SK-N-SH (cell line): ENCODE results near the gene HAO2. TPM values are rescaled to one million over a fixed set of nuclear protein-coding genes. Genes with fewer than 3 reads are reported as not detected.

ENCODE experiments used
- CTCF ChIA-PET: fragments of 300-600, 350-600 bp; formaldehyde crosslinking; extraction: SDS; loops from one replicate; lab custom pipeline; 2021; lab: Yijun Ruan, JAX
- POLR2A ChIA-PET: fragments of 350-600 bp; sonication (Branson Sonifier 250); formaldehyde crosslinking; extraction: SDS; loops from one replicate; lab custom pipeline; 2020; ENCODE audit warnings: antibody characterized with exemption, inconsistent platforms; lab: Yijun Ruan, JAX
- DNase-seq: peaks from one replicate; pipeline ENCODE4 v3.0.0; 2012
- H2AFZ ChIP-seq: fragments of 200-600 bp; sonication (generic); 2 replicates; pipeline ENCODE4 v1.8.1; 2016; ENCODE audit warnings: antibody characterized with exemption, mild to moderate bottlenecking, low read depth
- H3F3A ChIP-seq: fragments of 200-600 bp; sonication (generic); replicated peaks from 2 replicates; pipeline ENCODE3; 2016; ENCODE audit warnings: antibody characterized with exemption, mild to moderate bottlenecking; ENCODE audit not compliant: insufficient read depth
- H3K27ac ChIP-seq, 2 experiments: fragments of 200-500 bp in 1 of 2; fragments of 200-600 bp in 1 of 2; sonication (Bioruptor generic) in 1 of 2; sonication (generic), shearing (Covaris generic) in 1 of 2; 2 replicates each; pipeline versions ENCODE4 v1.5.1 to v1.6.1; 2014 to 2016; ENCODE audit warnings: low read depth in 2 of 2, inconsistent platforms in 1 of 2, low read length in 1 of 2, mild to moderate bottlenecking in 1 of 2, mixed read lengths in 1 of 2
- H3K27me3 ChIP-seq: fragments of 200-600 bp; sonication (generic), shearing (Covaris generic); 2 replicates; pipeline ENCODE4 v1.6.1; 2016; ENCODE audit warnings: mixed run types; ENCODE audit not compliant: insufficient read depth
- H3K36me3 ChIP-seq, 2 experiments: fragments of 200-500 bp in 1 of 2; fragments of 200-600 bp in 1 of 2; sonication (Bioruptor generic) in 1 of 2; sonication (generic) in 1 of 2; replicated peaks in 1 of 2; 2 replicates each; pipeline versions ENCODE3 to v1.5.1; 2014 to 2016; ENCODE audit warnings: low read length in 1 of 2, mild to moderate bottlenecking in 1 of 2; ENCODE audit not compliant: insufficient read depth in 2 of 2, control insufficient read depth in 1 of 2
- H3K4me1 ChIP-seq, 2 experiments: fragments of 200-500 bp in 1 of 2; fragments of 200-600 bp in 1 of 2; sonication (Bioruptor generic) in 1 of 2; sonication (generic), shearing (Covaris generic) in 1 of 2; 2 replicates each; pipeline versions ENCODE4 v1.5.1 to v1.6.1; 2014 to 2016; ENCODE audit warnings: low read depth in 1 of 2, low read length in 1 of 2, mixed run types in 1 of 2; ENCODE audit not compliant: insufficient read depth in 2 of 2, control insufficient read depth in 1 of 2
- H3K4me2 ChIP-seq: fragments of 200-600 bp; sonication (generic), shearing (Covaris generic); 2 replicates; pipeline ENCODE4 v1.6.1; 2017; ENCODE audit warnings: mixed run types
- H3K4me3 ChIP-seq, 2 experiments: fragments of 200-500 bp in 1 of 2; fragments of 200-600 bp in 1 of 2; sonication (Bioruptor generic) in 1 of 2; sonication (generic), shearing (Covaris generic) in 1 of 2; 2 replicates each; pipeline versions ENCODE4 v1.5.1 to v1.8.1; 2014 to 2016; ENCODE audit warnings: low read depth in 2 of 2, inconsistent platforms in 1 of 2, low read length in 1 of 2, mild to moderate bottlenecking in 1 of 2, mixed read lengths in 1 of 2, moderate library complexity in 1 of 2
- H3K79me2 ChIP-seq: fragments of 200-600 bp; sonication (generic); 2 replicates; pipeline ENCODE4 v1.8.1; 2017; ENCODE audit warnings: mild to moderate bottlenecking; ENCODE audit not compliant: insufficient read depth
- H3K9ac ChIP-seq: fragments of 200-600 bp; sonication (generic); 2 replicates; pipeline ENCODE4 v1.6.1; 2017; ENCODE audit warnings: mixed run types
- H3K9me2 ChIP-seq: fragments of 200-600 bp; sonication (generic); 2 replicates; pipeline ENCODE4 v1.6.1; 2017; ENCODE audit warnings: mixed run types
- H3K9me3 ChIP-seq: fragments of 200-600 bp; sonication (generic); 2 replicates; pipeline ENCODE4 v1.6.1; 2017; ENCODE audit warnings: mixed run types, mild to moderate bottlenecking, moderate library complexity
- H4K20me1 ChIP-seq: fragments of 200-600 bp; sonication (generic); 2 replicates; pipeline ENCODE4 v1.6.1; 2017; ENCODE audit warnings: mild to moderate bottlenecking, mixed run types; ENCODE audit not compliant: insufficient read depth
- CHD2 ChIP-seq: fragments of 150-350 bp; IDR thresholded peaks from 2 replicates; pipeline ENCODE4 v1.6.1; 2018; ENCODE audit warnings: low read length; ENCODE audit not compliant: partially characterized antibody
- FOXJ3 ChIP-seq: sonication (generic); formaldehyde crosslinking; IDR thresholded peaks from 2 replicates; pipeline ENCODE4 v1.5.1; 2020; ENCODE audit warnings: mild to moderate bottlenecking, missing genetic modification reagents
- GATA2 ChIP-seq: sonication (generic); formaldehyde crosslinking; IDR thresholded peaks from 2 replicates; pipeline ENCODE4 v1.5.0; 2020; ENCODE audit warnings: mild to moderate bottlenecking, missing genetic modification reagents
- MEF2A ChIP-seq: IDR thresholded peaks from 2 replicates; pipeline ENCODE4 v1.4.0; 2012; ENCODE audit warnings: low read depth, borderline replicate concordance
- NFIC ChIP-seq: IDR thresholded peaks from 2 replicates; pipeline ENCODE4 v1.4.0; 2012; ENCODE audit warnings: borderline replicate concordance
- NRF1 ChIP-seq: IDR thresholded peaks from 2 replicates; pipeline ENCODE4 v1.6.1; 2012; ENCODE audit warnings: low read depth, mild to moderate bottlenecking, low read length
- RAD21 ChIP-seq: IDR thresholded peaks from 2 replicates; pipeline ENCODE4 v1.6.1; 2012; ENCODE audit warnings: mild to moderate bottlenecking, low read length
- RFX5 ChIP-seq: IDR thresholded peaks from 2 replicates; pipeline ENCODE4 v1.6.1; 2012; ENCODE audit warnings: mild to moderate bottlenecking, improper control_type of control experiment, low read length
- SIN3A ChIP-seq: IDR thresholded peaks from 2 replicates; pipeline ENCODE4 v1.6.1; 2012; ENCODE audit warnings: low read depth, mild to moderate bottlenecking, low read length, moderate library complexity, borderline replicate concordance
- TAF1 ChIP-seq: IDR thresholded peaks from 2 replicates; pipeline ENCODE4 v1.6.1; 2012; ENCODE audit warnings: low read depth, mild to moderate bottlenecking, low read length, moderate library complexity, borderline replicate concordance
- TCF12 ChIP-seq: IDR thresholded peaks from 2 replicates; pipeline ENCODE4 v1.4.0; 2012
- TEAD4 ChIP-seq: IDR thresholded peaks from 2 replicates; pipeline ENCODE4 v1.4.0; 2012; ENCODE audit warnings: mild to moderate bottlenecking, borderline replicate concordance; ENCODE audit not compliant: insufficient read depth
- WGBS: methylation state at CpG from one replicate; pipeline ENCODE4 v1.1.6; 2017; ENCODE audit warnings: low lambda C conversion rate; 5-methylcytosine and 5-hydroxymethylcytosine counted together
- polyA plus RNA-seq, 3 experiments: library from polyadenylated mRNA; depleted of rRNA; stranded (reverse); fragments of >200 nt; gene quantifications; 2 replicates each; pipeline ENCODE4 v1.2.3, GENCODE V29; 2012
- TF ChIP-seq, protein P1 (sequence below): fragments of 200-600 bp; sonication (generic); IDR thresholded peaks from 2 replicates; pipeline ENCODE4 v1.6.1; 2017; ENCODE audit warnings: antibody characterized with exemption, mild to moderate bottlenecking, moderate library complexity
- TF ChIP-seq, protein P2 (sequence below): fragments of 150-350 bp; IDR thresholded peaks from 2 replicates; pipeline ENCODE4 v1.6.1; 2017; ENCODE audit warnings: antibody characterized with exemption, low read length, low read depth, borderline replicate concordance
- TF ChIP-seq, protein P3 (sequence below): IDR thresholded peaks from 2 replicates; pipeline ENCODE4 v1.4.0; 2012; ENCODE audit warnings: low read depth, borderline replicate concordance

The HAO2 gene
- polyA plus RNA-seq, 1 of the 3 experiments (the other 2 are of a cell fraction), result not detected

DNA sequence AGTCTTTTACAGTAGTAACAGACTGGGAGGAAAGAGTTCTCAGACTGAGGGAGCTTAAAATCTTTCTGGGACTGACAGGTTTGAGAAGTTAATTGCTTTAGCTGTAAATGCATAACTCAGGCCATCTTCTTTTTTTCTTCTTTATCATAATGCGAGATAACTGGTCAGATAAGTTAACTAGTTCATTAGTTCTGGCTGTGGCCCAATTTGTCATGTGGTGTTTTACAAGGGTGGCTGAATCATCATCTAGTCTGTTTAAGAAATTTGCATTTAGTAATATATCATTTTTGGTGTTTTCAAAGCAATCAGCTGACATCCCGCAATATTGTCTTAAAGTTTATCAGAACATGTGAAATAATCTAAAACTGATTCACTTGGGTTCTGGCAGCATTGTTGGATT, 60.4 kb downstream of the HAO2 start:
- no peak for TF ChIP-seq CHD2
- TF ChIP-seq, protein P1, sequence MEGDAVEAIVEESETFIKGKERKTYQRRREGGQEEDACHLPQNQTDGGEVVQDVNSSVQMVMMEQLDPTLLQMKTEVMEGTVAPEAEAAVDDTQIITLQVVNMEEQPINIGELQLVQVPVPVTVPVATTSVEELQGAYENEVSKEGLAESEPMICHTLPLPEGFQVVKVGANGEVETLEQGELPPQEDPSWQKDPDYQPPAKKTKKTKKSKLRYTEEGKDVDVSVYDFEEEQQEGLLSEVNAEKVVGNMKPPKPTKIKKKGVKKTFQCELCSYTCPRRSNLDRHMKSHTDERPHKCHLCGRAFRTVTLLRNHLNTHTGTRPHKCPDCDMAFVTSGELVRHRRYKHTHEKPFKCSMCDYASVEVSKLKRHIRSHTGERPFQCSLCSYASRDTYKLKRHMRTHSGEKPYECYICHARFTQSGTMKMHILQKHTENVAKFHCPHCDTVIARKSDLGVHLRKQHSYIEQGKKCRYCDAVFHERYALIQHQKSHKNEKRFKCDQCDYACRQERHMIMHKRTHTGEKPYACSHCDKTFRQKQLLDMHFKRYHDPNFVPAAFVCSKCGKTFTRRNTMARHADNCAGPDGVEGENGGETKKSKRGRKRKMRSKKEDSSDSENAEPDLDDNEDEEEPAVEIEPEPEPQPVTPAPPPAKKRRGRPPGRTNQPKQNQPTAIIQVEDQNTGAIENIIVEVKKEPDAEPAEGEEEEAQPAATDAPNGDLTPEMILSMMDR, result no peak
- TF ChIP-seq, protein P2, sequence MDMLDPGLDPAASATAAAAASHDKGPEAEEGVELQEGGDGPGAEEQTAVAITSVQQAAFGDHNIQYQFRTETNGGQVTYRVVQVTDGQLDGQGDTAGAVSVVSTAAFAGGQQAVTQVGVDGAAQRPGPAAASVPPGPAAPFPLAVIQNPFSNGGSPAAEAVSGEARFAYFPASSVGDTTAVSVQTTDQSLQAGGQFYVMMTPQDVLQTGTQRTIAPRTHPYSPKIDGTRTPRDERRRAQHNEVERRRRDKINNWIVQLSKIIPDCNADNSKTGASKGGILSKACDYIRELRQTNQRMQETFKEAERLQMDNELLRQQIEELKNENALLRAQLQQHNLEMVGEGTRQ, result no peak
- TF ChIP-seq NRF1, result no peak
- no peak for TF ChIP-seq RFX5
- Histone ChIP-seq H3K36me3 (no peaks in the 10 kb centered on the region), H3K9me3 (no peaks in the 10 kb centered on the region), H3K79me2 (no peaks in the 10 kb centered on the region), H2AFZ (no peak overlapping the region), H3K9ac (no peak overlapping the region), H3K27ac (no peak overlapping the region), H3K27me3 (no peaks in the 10 kb centered on the region; the same call in 1 of the 2 replicates), H3K9me2 (no peaks in the 10 kb centered on the region), H3K4me2 (no peak overlapping the region), H3K4me1 (no peaks in the 10 kb centered on the region), H3K4me3 (no peak overlapping the region), H3F3A (no peaks in the 10 kb centered on the region), H4K20me1 (no peaks in the 10 kb centered on the region)
- ChIA-PET CTCF (no interaction called here), POLR2A (no interaction called here)
- no peak for DNase-seq
- 6% methylated on average over 2 of the region's 2 CpGs for WGBS

DNA sequence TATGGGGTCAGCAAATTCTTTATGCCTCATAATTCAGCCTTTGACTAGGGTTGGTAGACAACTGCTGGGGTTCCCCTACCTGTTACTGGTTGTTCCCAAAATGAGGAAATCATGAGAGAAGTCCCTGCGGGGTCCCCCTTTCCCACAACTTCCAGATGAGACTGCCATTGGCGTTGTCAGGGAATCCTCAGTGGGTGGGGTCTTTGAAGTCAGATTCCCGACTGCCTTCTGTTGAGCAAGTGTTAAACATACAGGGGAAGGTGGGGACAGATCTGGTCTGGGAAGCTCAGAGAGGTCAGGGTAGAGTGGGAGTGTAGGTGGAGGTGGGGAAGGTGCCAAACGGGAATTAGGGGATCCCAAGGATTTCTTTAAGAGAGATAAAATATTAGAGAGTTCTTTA, 61.1 kb downstream of the HAO2 start:
- DNase-seq, result no peak
- Histone ChIP-seq H3K79me2 (no peaks in the 10 kb centered on the region), H3K4me2 (no peak overlapping the region)

More for the DNA sequence above, 61.1 kb downstream of the HAO2 start:
- Histone ChIP-seq H2AFZ (no peak overlapping the region), H3K9me3 (no peaks in the 10 kb centered on the region), H3F3A (no peaks in the 10 kb centered on the region), H3K27me3 (no peaks in the 10 kb centered on the region; the same call in 1 of the 2 replicates), H4K20me1 (no peaks in the 10 kb centered on the region), H3K4me1 (no peaks in the 10 kb centered on the region), H3K9ac (no peak overlapping the region), H3K27ac (no peak overlapping the region), H3K36me3 (no peaks in the 10 kb centered on the region), H3K4me3 (no peak overlapping the region), H3K9me2 (no peaks in the 10 kb centered on the region)
- ChIA-PET POLR2A (no interaction called here), CTCF (interaction anchor here (0.7 kb wide), 1 partner anchor 83 kb away, joined by 3 read pairs; no protein-coding TSS in a partner anchor)
- TF ChIP-seq SIN3A, result no peak
- no peak for TF ChIP-seq GATA2 (CRISPR knock-in tag)
- no peak for TF ChIP-seq TAF1
- no peak for TF ChIP-seq MEF2A
- no peak for TF ChIP-seq FOXJ3
- no peak for TF ChIP-seq TEAD4
- no peak for TF ChIP-seq NFIC
- TF ChIP-seq TCF12, result no peak
- TF ChIP-seq, protein P3, sequence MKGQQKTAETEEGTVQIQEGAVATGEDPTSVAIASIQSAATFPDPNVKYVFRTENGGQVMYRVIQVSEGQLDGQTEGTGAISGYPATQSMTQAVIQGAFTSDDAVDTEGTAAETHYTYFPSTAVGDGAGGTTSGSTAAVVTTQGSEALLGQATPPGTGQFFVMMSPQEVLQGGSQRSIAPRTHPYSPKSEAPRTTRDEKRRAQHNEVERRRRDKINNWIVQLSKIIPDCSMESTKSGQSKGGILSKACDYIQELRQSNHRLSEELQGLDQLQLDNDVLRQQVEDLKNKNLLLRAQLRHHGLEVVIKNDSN, result no peak
- TF ChIP-seq RAD21, result no peak
- TF ChIP-seq, protein P1, result no peak
- WGBS, result 2% methylated on average over 4 of the region's 4 CpGs
